Neural progenitor cell (in vitro differentiated cells): Measurements from ENCODE around the gene PSME3IP1. TPM values are rescaled to one million over a fixed set of nuclear protein-coding genes. Genes with fewer than 3 reads are reported as not detected.

Experiments
- DNase-seq: peaks from one replicate; pipeline ENCODE4 v3.0.0-alpha.2; 2016; ENCODE audit warnings: low spot score
- H2AFZ ChIP-seq: fragments of 200-600 bp; sonication (generic); replicated peaks from 2 replicates; pipeline ENCODE4 v1.6.1; 2016; ENCODE audit warnings: antibody characterized with exemption
- H3F3A ChIP-seq: fragments of 200-600 bp; sonication (generic); 2 replicates; pipeline ENCODE4 v1.6.1; 2016; ENCODE audit warnings: antibody characterized with exemption, low read depth
- H3K27ac ChIP-seq: fragments of 200-600 bp; sonication (generic); 2 replicates; pipeline ENCODE4 v1.5.1; 2016; ENCODE audit warnings: mild to moderate bottlenecking
- H3K27me3 ChIP-seq: fragments of 200-600 bp; sonication (generic); 2 replicates; pipeline ENCODE4 v1.6.1; 2016; ENCODE audit warnings: mild to moderate bottlenecking, moderate library complexity
- H3K36me3 ChIP-seq: fragments of 200-600 bp; sonication (generic); 2 replicates; pipeline ENCODE4 v1.5.1; 2016
- H3K4me1 ChIP-seq: fragments of 200-600 bp; sonication (generic); 2 replicates; pipeline ENCODE4 v1.6.1; 2016; ENCODE audit warnings: mixed run types
- H3K4me2 ChIP-seq: fragments of 200-600 bp; sonication (generic); 2 replicates; pipeline ENCODE4 v1.6.1; 2016
- H3K4me3 ChIP-seq: fragments of 200-600 bp; sonication (generic); 2 replicates; pipeline ENCODE4 v1.5.1; 2016
- H3K79me2 ChIP-seq: fragments of 200-600 bp; sonication (generic); 2 replicates; pipeline ENCODE4 v1.6.1; 2016; ENCODE audit warnings: low read depth
- H3K9ac ChIP-seq: fragments of 200-600 bp; sonication (generic); 2 replicates; pipeline ENCODE4 v1.6.1; 2016
- H3K9me3 ChIP-seq: fragments of 200-600 bp; sonication (generic); 2 replicates; pipeline ENCODE4 v1.5.1; 2016; ENCODE audit warnings: low read depth
- H4K20me1 ChIP-seq: fragments of 200-600 bp; sonication (generic); 2 replicates; pipeline ENCODE4 v1.6.1; 2016; ENCODE audit warnings: low read depth
- H3K27ac Mint-ChIP-seq: 3 replicates; pipeline ENCODE4 v1.8.0; 2021; ENCODE audit warnings: mixed read lengths
- H3K27me3 Mint-ChIP-seq: 2 replicates; pipeline ENCODE4 v1.8.0; 2022; ENCODE audit warnings: low read depth, mild to moderate bottlenecking, inconsistent platforms, moderate library complexity, mixed read lengths; ENCODE audit not compliant: insufficient read depth
- H3K36me3 Mint-ChIP-seq: 3 replicates; pipeline ENCODE4 v1.8.0; 2021; ENCODE audit warnings: mixed read lengths
- H3K4me1 Mint-ChIP-seq: 3 replicates; pipeline ENCODE4 v1.8.0; 2021; ENCODE audit warnings: mixed read lengths
- H3K4me3 Mint-ChIP-seq: 3 replicates; pipeline ENCODE4 v1.8.0; 2021; ENCODE audit warnings: mild to moderate bottlenecking, moderate library complexity, mixed read lengths
- H3K9me3 Mint-ChIP-seq: 3 replicates; pipeline ENCODE4 v1.8.0; 2020; ENCODE audit warnings: mixed read lengths
- CTCF ChIP-seq: fragments of 200-600 bp; sonication (generic); IDR thresholded peaks from 2 replicates; pipeline ENCODE4 v1.5.1; 2017; ENCODE audit warnings: antibody characterized with exemption, mild to moderate bottlenecking
- EZH2 ChIP-seq: fragments of 200-600 bp; sonication (generic); IDR thresholded peaks from 2 replicates; pipeline ENCODE4 v1.6.1; 2017; ENCODE audit warnings: antibody characterized with exemption, mild to moderate bottlenecking, moderate library complexity
- EZH2phosphoT487 ChIP-seq: fragments of 200-600 bp; sonication (generic); IDR thresholded peaks from 2 replicates; pipeline ENCODE4 v1.6.1; 2017; ENCODE audit warnings: antibody characterized with exemption
- total RNA-seq: library from RNA; depleted of rRNA; stranded (reverse); fragments of >200 nt; gene quantifications from 2 replicates; pipeline ENCODE4 v1.2.3, GENCODE V29; 2015; ENCODE audit warnings: low replicate concordance

Gene PSME3IP1
- total RNA-seq, 1 donor from 2014 or later, result 184 TPM

GRCh38 chr16:57186872-57187854, 1.3 kb upstream of the PSME3IP1 start:
- peak overlapping the region; percentile 97 for H3K27ac Mint-ChIP-seq
- peak overlapping the region; percentile 100 for H3K4me3 Mint-ChIP-seq
- DNase-seq, result peak; percentile 50
- Histone ChIP-seq H3K9ac (peak overlapping the region; percentile 89), H3K36me3 (no peaks in the 10 kb centered on the region), H3F3A (peaks cover 7% of the 10 kb centered on the region), H3K4me2 (peak overlapping the region; percentile 82), H3K27ac (peak overlapping the region; percentile 51), H3K9me3 (no peaks in the 10 kb centered on the region), H2AFZ (peak overlapping the region; percentile 80), H3K79me2 (peaks cover 95% of the 10 kb centered on the region), H3K4me3 (peak overlapping the region; percentile 97), H3K27me3 (no peaks in the 10 kb centered on the region), H3K4me1 (peaks cover 22% of the 10 kb centered on the region), H4K20me1 (peaks cover 38% of the 10 kb centered on the region)
- TF ChIP-seq CTCF, result no peak
- no peak for TF ChIP-seq EZH2phosphoT487
- no peak for TF ChIP-seq EZH2
- no peaks in the 10 kb centered on the region for H3K9me3 Mint-ChIP-seq
- peaks cover 28% of the 10 kb centered on the region for H3K4me1 Mint-ChIP-seq
- peaks cover 2% of the 10 kb centered on the region for H3K36me3 Mint-ChIP-seq
- no peaks in the 10 kb centered on the region for H3K27me3 Mint-ChIP-seq

GRCh38 chr16:57185446-57185944, 344 bp downstream of the PSME3IP1 start:
- peak overlapping the region; percentile 100 for H3K4me3 Mint-ChIP-seq
- Histone ChIP-seq H3K9ac (peak overlapping the region; percentile 94), H2AFZ (peak overlapping the region; percentile 96), H3K27me3 (no peaks in the 10 kb centered on the region), H3K4me3 (peak overlapping the region; percentile 97), H3K9me3 (no peaks in the 10 kb centered on the region), H3K4me1 (peaks cover 22% of the 10 kb centered on the region), H3K79me2 (peaks cover 95% of the 10 kb centered on the region), H3K27ac (peak overlapping the region; percentile 65), H3F3A (peaks cover 7% of the 10 kb centered on the region), H4K20me1 (peaks cover 29% of the 10 kb centered on the region), H3K4me2 (peak overlapping the region; percentile 97), H3K36me3 (no peaks in the 10 kb centered on the region)
- peak overlapping the region; percentile 72 for H3K27ac Mint-ChIP-seq
- H3K9me3 Mint-ChIP-seq, result no peaks in the 10 kb centered on the region
- H3K27me3 Mint-ChIP-seq, result no peaks in the 10 kb centered on the region
- no peak for TF ChIP-seq EZH2
- no peak for TF ChIP-seq EZH2phosphoT487
- TF ChIP-seq CTCF, result no peak
- DNase-seq, result peak; percentile 67
- H3K4me1 Mint-ChIP-seq, result peaks cover 28% of the 10 kb centered on the region
- H3K36me3 Mint-ChIP-seq, result peaks cover 2% of the 10 kb centered on the region

- Mint-ChIP-seq H3K27ac (peak overlapping the region; percentile 8), H3K4me1 (peaks cover 28% of the 10 kb centered on the region), H3K27me3 (no peaks in the 10 kb centered on the region), H3K9me3 (no peaks in the 10 kb centered on the region), H3K4me3 (peak overlapping the region; percentile 100), H3K36me3 (peaks cover 2% of the 10 kb centered on the region)
- Histone ChIP-seq H3K4me2 (peak overlapping the region; percentile 97), H3K4me1 (peaks cover 24% of the 10 kb centered on the region), H3K36me3 (no peaks in the 10 kb centered on the region), H4K20me1 (peaks cover 26% of the 10 kb centered on the region), H3K4me3 (peak overlapping the region; percentile 97), H3K27me3 (no peaks in the 10 kb centered on the region), H3K79me2 (peaks cover 95% of the 10 kb centered on the region), H2AFZ (no peak overlapping the region), H3K27ac (no peak overlapping the region), H3K9me3 (no peaks in the 10 kb centered on the region), H3F3A (peaks cover 9% of the 10 kb centered on the region), H3K9ac (peak overlapping the region; percentile 94)
- DNase-seq, result peak; percentile 14
- TF ChIP-seq EZH2, result no peak
- TF ChIP-seq CTCF, result no peak
- no peak for TF ChIP-seq EZH2phosphoT487
Measured at GRCh38 chr16:57184887-57185445, 873 bp downstream of the PSME3IP1 start.
